Right atrium auricular region (tissue), 2 donors: ENCODE data around the gene PEX14. TPM values are rescaled to one million over a fixed set of nuclear protein-coding genes. Genes with fewer than 3 reads are reported as not detected.

Experiments
- DNase-seq: peaks from one replicate; pipeline ENCODE4 v3.0.0-alpha.2; 2019; ENCODE audit warnings: low spot score
- H3K27ac ChIP-seq, 2 donors: fragments of 200-600 bp; sonication (generic); 1 replicate in 1 of 2; 2 replicates in 1 of 2; pipeline ENCODE4 v1.5.1; 2016 to 2019
- H3K27me3 ChIP-seq, 2 donors: fragments of 200-600 bp; sonication (generic); one replicate each; pipeline versions ENCODE4 v1.5.1 to v1.6.0; 2017 to 2019
- H3K36me3 ChIP-seq: fragments of 200-600 bp; sonication (generic); one replicate; pipeline ENCODE4 v1.5.1; 2016
- H3K4me1 ChIP-seq, 2 donors: fragments of 200-600 bp; sonication (generic); one replicate each; pipeline versions ENCODE4 v1.5.1 to v1.6.0; 2017 to 2019
- H3K4me3 ChIP-seq, 2 donors: fragments of 200-600 bp; sonication (generic); 1 replicate in 1 of 2; 2 replicates in 1 of 2; pipeline ENCODE4 v1.5.1; 2017 to 2019; ENCODE audit warnings: mild to moderate bottlenecking in 1 of 2, moderate library complexity in 1 of 2
- H3K9me3 ChIP-seq, 2 donors: fragments of 200-600 bp; sonication (generic); one replicate each; pipeline ENCODE4 v1.5.1; 2019
- total RNA-seq, 2 donors: library from RNA; depleted of rRNA; stranded (reverse); fragments of >200 nt; gene quantifications; one replicate each; pipeline ENCODE4 v1.1.0, GENCODE V29; 2016
- TF ChIP-seq, protein P1 (sequence below), 2 donors: fragments of 200-600 bp; sonication (generic); IDR thresholded peaks; one replicate each; pipeline ENCODE4 v1.5.1; 2019; ENCODE audit warnings: antibody characterized with exemption in 2 of 2

The PEX14 gene
- total RNA-seq, 2 donors from 2014 or later, result 13.7 to 14.5 TPM

DNA sequence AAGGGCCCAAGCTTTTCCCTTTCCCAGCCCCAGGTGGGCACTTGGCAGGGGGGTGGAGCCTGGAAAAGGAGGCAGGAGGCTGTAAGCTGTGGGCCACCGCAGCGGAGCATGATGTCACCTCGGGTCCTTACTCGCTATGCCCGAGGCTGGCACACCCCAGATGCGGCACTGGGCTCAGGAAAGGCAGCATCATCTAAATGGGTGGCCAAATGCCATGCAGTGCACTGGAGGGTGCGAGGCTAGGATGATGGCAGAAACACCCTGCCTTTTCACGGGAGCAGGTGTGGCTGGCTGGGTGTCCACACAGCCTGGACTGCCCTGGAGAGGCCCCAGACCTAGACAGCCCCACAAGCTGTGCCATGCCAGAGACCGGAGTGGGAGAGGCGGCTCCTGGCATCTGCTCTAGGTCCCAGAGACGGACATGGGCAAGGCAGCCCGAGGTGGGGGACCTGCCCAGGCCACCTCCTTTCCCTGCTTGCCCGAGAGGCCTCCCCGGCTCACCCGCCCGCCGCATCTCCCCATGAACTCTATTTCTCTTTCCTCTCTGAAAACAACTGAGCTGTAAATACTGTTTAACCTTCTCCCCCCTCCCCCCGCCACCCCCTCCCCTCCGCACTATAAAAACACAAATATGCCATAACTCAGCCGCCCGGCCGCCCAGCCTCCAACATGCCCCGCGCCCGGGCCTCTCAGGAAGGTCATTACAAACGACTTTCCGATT, 197.0 kb downstream of the PEX14 start:
- DNase-seq, result no peak
- Histone ChIP-seq H3K4me3 (no peak overlapping the region), H3K27me3 (no peaks in the 10 kb centered on the region), H3K4me1 (peaks cover 0 to 97% of the 10 kb centered on the region in 2 donors), H3K36me3 (no peaks in the 10 kb centered on the region), H3K27ac (peak overlapping the region; percentile 61 to 90), H3K9me3 (no peaks in the 10 kb centered on the region)
- TF ChIP-seq, protein P1, sequence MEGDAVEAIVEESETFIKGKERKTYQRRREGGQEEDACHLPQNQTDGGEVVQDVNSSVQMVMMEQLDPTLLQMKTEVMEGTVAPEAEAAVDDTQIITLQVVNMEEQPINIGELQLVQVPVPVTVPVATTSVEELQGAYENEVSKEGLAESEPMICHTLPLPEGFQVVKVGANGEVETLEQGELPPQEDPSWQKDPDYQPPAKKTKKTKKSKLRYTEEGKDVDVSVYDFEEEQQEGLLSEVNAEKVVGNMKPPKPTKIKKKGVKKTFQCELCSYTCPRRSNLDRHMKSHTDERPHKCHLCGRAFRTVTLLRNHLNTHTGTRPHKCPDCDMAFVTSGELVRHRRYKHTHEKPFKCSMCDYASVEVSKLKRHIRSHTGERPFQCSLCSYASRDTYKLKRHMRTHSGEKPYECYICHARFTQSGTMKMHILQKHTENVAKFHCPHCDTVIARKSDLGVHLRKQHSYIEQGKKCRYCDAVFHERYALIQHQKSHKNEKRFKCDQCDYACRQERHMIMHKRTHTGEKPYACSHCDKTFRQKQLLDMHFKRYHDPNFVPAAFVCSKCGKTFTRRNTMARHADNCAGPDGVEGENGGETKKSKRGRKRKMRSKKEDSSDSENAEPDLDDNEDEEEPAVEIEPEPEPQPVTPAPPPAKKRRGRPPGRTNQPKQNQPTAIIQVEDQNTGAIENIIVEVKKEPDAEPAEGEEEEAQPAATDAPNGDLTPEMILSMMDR (IDR thresholded peaks at IDR 0.05), result no peak

DNA sequence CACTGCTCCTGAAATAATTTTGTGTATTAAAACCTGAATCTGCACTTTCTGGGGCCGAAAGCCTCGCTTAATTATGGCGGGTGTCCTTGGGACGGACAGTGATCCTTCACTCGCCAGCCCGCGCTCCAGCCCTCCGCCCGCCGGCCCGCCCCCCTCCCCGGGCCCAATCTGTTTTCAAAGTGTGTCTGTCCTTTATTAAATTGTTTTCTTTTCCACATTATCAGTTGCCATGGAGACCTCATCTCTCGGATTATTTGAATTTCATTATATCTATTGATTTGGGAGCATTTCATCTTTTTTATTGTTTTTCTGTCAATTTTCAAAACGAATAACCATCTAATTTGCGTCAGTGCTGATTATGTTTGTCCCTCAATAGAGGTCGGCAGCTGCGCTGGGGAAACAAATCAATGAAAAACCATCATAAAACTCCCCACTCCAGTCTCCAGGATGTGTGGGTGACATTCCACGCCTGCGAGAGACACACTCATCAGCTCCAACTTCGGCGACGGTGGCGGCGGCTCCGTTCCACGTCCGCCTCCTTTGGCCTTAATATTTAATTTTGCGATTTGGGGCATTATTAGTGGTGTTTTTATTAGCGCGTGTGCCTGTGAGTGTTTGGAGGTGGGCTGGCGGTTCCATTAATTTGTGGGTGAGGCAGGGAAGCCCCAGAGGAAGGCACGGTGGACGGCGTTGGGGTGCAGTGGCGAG, 197.7 kb downstream of the PEX14 start:
- Histone ChIP-seq H3K4me3 (no peak overlapping the region), H3K4me1 (peaks cover 0 to 97% of the 10 kb centered on the region in 2 donors)

DNA sequence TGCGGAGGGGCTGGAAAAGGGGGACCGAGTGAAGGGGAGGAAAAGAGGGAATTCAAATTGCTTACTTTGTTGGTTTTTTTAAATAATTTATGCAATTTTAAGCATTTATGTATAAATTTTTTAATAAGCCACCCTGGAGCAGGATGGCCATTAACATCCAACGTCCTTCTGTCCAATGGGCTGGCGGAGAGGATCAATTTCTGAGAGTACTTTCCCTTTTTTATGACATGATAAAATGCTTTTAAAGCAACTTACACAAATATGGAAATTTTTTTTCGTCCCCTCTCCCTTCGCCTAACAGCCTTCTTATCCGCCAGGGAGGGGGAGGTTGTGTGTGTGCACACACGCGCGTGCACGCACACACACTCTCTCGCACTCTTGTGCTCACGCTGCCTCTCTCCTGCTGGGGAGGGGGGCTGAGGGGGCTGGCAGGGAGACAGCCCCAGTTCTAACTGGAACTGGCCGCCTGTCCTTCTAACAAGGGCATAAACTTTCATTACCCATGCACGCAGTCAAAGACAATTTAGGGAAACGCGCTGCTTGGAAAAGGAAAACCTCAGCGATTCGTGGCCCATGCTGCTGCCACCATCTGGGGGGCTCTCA, 198.5 kb downstream of the PEX14 start:
- H3K9me3 ChIP-seq, result no peaks in the 10 kb centered on the region
- H3K27ac ChIP-seq, result peak overlapping the region; percentile 43 to 70
- DNase-seq, result no peak
- TF ChIP-seq, protein P1 (IDR thresholded peaks at IDR 0.05), result no peak
- H3K4me3 ChIP-seq, result no peak overlapping the region
- H3K27me3 ChIP-seq, result no peaks in the 10 kb centered on the region
- H3K36me3 ChIP-seq, result no peaks in the 10 kb centered on the region
- H3K4me1 ChIP-seq, result peaks cover 0 to 97% of the 10 kb centered on the region in 2 donors

More for the DNA sequence above, 197.7 kb downstream of the PEX14 start:
- H3K27me3 ChIP-seq, result no peaks in the 10 kb centered on the region
- no peaks in the 10 kb centered on the region for H3K36me3 ChIP-seq
- peak overlapping the region; percentile 61 to 90 for H3K27ac ChIP-seq
- DNase-seq, result no peak
- no peaks in the 10 kb centered on the region for H3K9me3 ChIP-seq
- TF ChIP-seq, protein P1 (IDR thresholded peaks at IDR 0.05), result no peak

DNA sequence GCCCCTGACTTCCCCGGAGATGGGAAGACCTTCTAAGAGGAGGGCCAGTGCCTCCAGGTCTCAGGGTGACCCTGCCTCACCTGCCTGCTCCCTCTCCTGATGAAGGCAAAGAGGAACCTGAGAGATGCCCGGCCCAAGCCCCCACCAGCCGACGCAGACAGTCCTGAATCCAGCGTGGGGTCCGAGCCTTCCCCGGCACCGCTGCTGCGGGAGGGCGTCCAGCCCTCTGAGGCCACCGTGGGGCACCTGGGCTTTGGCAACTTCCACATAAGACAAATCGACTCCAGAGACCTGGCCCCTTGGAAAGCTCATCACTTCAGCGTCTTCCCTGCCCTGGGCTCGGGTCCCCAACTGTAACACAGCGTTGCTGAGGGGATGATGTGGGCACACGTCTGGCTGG, 199.5 kb downstream of the PEX14 start:
- Histone ChIP-seq H3K4me1 (peaks cover 0 to 97% of the 10 kb centered on the region in 2 donors), H3K36me3 (no peaks in the 10 kb centered on the region), H3K4me3 (no peak overlapping the region)

DNA sequence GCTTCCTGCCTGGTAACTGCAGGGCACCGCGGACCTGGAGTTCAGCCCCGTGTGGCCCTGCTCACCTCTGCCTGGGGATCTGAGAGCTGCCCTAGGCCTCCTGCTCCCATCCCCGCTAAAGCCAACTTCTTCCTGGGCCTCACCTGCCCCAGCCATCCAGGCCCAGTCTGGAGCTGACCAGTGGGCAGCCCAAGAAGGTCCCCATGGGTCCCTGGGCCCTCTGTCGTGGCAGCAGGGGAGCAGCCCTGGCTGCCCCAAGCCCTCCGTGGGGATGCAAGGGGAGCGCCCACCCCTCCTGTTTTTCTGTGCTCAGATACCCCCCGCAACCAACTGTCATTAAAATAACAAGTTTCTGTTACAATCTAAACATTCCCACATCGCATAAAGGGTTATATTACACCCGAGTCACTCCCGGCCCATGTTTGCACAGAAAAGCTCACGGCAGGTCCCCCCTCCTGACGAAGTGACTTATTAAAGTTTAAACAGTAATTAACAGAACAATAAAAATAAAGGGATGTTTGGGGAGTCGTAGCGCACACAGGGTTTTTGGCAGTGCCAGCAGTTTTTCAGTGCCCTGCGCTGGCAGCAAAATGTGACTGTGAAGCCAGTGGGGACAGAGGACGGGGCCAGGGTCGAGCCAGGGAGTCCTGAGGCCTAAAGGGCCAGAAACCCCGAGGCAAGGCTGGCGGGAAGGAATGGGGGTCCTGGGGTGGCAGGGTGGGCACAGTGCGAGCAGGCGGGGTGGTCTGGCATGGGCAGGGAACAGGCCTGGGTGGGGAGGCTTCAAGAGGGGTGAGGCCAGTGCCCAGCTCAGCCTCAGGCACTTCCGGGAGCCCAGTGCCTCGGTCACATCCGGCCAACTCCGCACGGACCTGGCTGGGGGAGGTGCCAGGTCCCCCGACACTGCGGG, 200.2 kb downstream of the PEX14 start:
- Histone ChIP-seq H3K27ac (peak overlapping the region; percentile 72 to 85), H3K4me3 (no peak overlapping the region), H3K9me3 (no peaks in the 10 kb centered on the region), H3K27me3 (no peaks in the 10 kb centered on the region), H3K4me1 (peaks cover 0 to 97% of the 10 kb centered on the region in 2 donors), H3K36me3 (no peaks in the 10 kb centered on the region)
- TF ChIP-seq, protein P1 (IDR thresholded peaks at IDR 0.05), result no peak
- no peak for DNase-seq

More for the DNA sequence above, 199.5 kb downstream of the PEX14 start:
- TF ChIP-seq, protein P1 (IDR thresholded peaks at IDR 0.05), result no peak
- Histone ChIP-seq H3K27ac (peak overlapping the region; percentile 43 to 72), H3K9me3 (no peaks in the 10 kb centered on the region), H3K27me3 (no peaks in the 10 kb centered on the region)
- no peak for DNase-seq
